Activated CD4-positive, alpha-beta memory T cell treated with anti-CD3 and anti-CD28 coated beads, Interleukin-2, amount 10 ng/mL, durations not matched to agents 7 days and 5 days (primary cell): ENCODE results near the gene SLC25A19. TPM values are rescaled to one million over a fixed set of nuclear protein-coding genes. Genes with fewer than 3 reads are reported as not detected.

Experiments used
- CTCF ChIA-PET: fragments of 350-600 bp; sonication (Branson Sonifier 250); formaldehyde crosslinking; loops from one replicate; lab custom pipeline; 2021; ENCODE audit warnings: antibody characterized with exemption, inconsistent platforms; lab: Charles Lee
- POLR2A ChIA-PET: fragments of 350-600 bp; sonication (Branson Sonifier 250); formaldehyde crosslinking; loops from one replicate; lab custom pipeline; 2021; ENCODE audit warnings: antibody characterized with exemption; lab: Charles Lee
- DNase-seq: peaks from one replicate; pipeline ENCODE4 v3.0.0-alpha.2; 2020
- H3K27ac Mint-ChIP-seq: one replicate; pipeline ENCODE4 v1.8.0; 2021; ENCODE audit warnings: mild to moderate bottlenecking, mixed read lengths
- H3K27me3 Mint-ChIP-seq: one replicate; pipeline ENCODE4 v1.8.0; 2021; ENCODE audit warnings: mixed read lengths
- H3K36me3 Mint-ChIP-seq: one replicate; pipeline ENCODE4 v1.8.0; 2021; ENCODE audit warnings: low read depth, mixed read lengths
- H3K4me1 Mint-ChIP-seq: one replicate; pipeline ENCODE4 v1.8.0; 2021; ENCODE audit warnings: mixed read lengths
- H3K4me3 Mint-ChIP-seq: one replicate; pipeline ENCODE4 v1.8.0; 2021; ENCODE audit warnings: mild to moderate bottlenecking, mixed read lengths
- H3K9me3 Mint-ChIP-seq: one replicate; pipeline ENCODE4 v1.8.0; 2021; ENCODE audit warnings: mixed read lengths
- total RNA-seq, 2 experiments: library from RNA; stranded (reverse); gene quantifications; one replicate each; pipeline ENCODE4 v1.2.3, GENCODE V29; 2021

Gene SLC25A19
- total RNA-seq, 2 experiments from 2014 or later: 24.3 to 27.9 TPM

GRCh38 chr17:75272848-75273184 is 16.4 kb downstream of the SLC25A19 start:
- ChIA-PET POLR2A (interaction anchor here (1.2 to 6.5 kb wide), 10 partner anchors 10 to 133 kb away, joined by 3 to 183 read pairs (median 12); partner anchors contain the start of genes GGA3, GRB2, JPT1 and MRPS7), CTCF (interaction anchor here (0.9 to 4.9 kb wide), 3 partner anchors 17 to 133 kb away, joined by 3 to 105 read pairs (median 4); partner anchors contain the start of genes GRB2 and SLC25A19)
- Mint-ChIP-seq H3K36me3 (peaks cover 28% of the 10 kb centered on the region), H3K4me1 (peaks cover 46% of the 10 kb centered on the region), H3K9me3 (no peaks in the 10 kb centered on the region), H3K4me3 (peak overlapping the region; percentile 85), H3K27ac (peak overlapping the region; percentile 89), H3K27me3 (no peaks in the 10 kb centered on the region)
- no peak for DNase-seq

GRCh38 chr17:75271955-75272847 is 17.0 kb downstream of the SLC25A19 start:
- Mint-ChIP-seq H3K4me1 (peaks cover 47% of the 10 kb centered on the region), H3K9me3 (no peaks in the 10 kb centered on the region), H3K4me3 (peak overlapping the region; percentile 85), H3K27ac (peak overlapping the region; percentile 89), H3K27me3 (no peaks in the 10 kb centered on the region), H3K36me3 (peaks cover 29% of the 10 kb centered on the region)
- peak; percentile 27 for DNase-seq
- ChIA-PET CTCF (interaction anchor here (0.8 to 4.9 kb wide), 12 partner anchors 7 to 134 kb away, joined by 3 to 121 read pairs (median 7); partner anchors contain the start of genes GGA3, GRB2, MRPS7 and SLC25A19), POLR2A (interaction anchor here (0.8 to 6.5 kb wide), 20 partner anchors 9 to 523 kb away, joined by 3 to 183 read pairs (median 6); partner anchors contain the start of genes GGA3, GRB2, JPT1 and MRPL58)

GRCh38 chr17:75271233-75271954 is 17.8 kb downstream of the SLC25A19 start:
- CTCF ChIA-PET: interaction anchor here (0.6 to 4.9 kb wide), 56 partner anchors 8 to 512 kb away, joined by 3 to 121 read pairs (median 4); partner anchors contain the start of genes CDR2L, GGA3, GRB2 and MRPS7
- peak; percentile 92 for DNase-seq
- H3K27ac Mint-ChIP-seq: peak overlapping the region; percentile 89

DNA sequence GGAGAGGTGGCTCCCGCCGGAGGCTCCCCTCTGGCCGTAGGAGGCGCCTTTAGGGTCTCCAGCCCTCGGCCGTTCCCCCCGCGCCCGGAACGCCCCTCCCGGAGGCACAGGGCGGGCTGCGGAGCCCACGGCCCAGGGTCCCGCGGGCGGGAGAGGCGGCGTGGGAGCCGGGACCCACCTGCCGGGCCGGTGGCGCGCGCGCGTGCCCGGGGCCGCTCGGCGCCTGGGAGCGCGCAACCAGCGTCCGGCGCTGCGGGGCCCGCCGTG is 18.3 kb downstream of the SLC25A19 start, which contains the start of gene MIF4GD:
TSS of gene MIF4GD (minus strand) at position 266 of the 267 bp plus-strand sequence. CDS start 1,036 bp downstream, outside the sequence.
- CTCF ChIA-PET: interaction anchor here (0.6 to 4.9 kb wide), 57 partner anchors 9 to 512 kb away, joined by 3 to 121 read pairs (median 4); partner anchors contain the start of genes CDR2L, GGA3, GRB2 and MRPS7
- peak within 1 kb of the TSS; percentile 85 for H3K4me3 Mint-ChIP-seq
- H3K27ac Mint-ChIP-seq: peak within 1 kb of the TSS; percentile 89
- peaks cover 47% of the 10 kb centered on the region for H3K4me1 Mint-ChIP-seq
- no peak for DNase-seq
- POLR2A ChIA-PET: interaction anchor here (0.6 to 6.5 kb wide), 35 partner anchors 10 to 521 kb away, joined by 3 to 183 read pairs (median 6); partner anchors contain the start of genes FDXR, GGA3, GRB2 and MRPL58
- H3K36me3 Mint-ChIP-seq: peaks cover 40% of the 10 kb centered on the region
- H3K9me3 Mint-ChIP-seq: no peaks in the 10 kb centered on the region
- no peaks in the 10 kb centered on the region for H3K27me3 Mint-ChIP-seq

More at GRCh38 chr17:75271233-75271954, 17.8 kb downstream of the SLC25A19 start:
- Mint-ChIP-seq H3K4me1 (peaks cover 47% of the 10 kb centered on the region), H3K4me3 (peak overlapping the region; percentile 85), H3K27me3 (no peaks in the 10 kb centered on the region), H3K36me3 (peaks cover 35% of the 10 kb centered on the region), H3K9me3 (no peaks in the 10 kb centered on the region)
- POLR2A ChIA-PET: interaction anchor here (0.6 to 6.5 kb wide), 41 partner anchors 10 to 522 kb away, joined by 3 to 183 read pairs (median 5); partner anchors contain the start of genes FDXR, GGA3, GRB2 and JPT1

GRCh38 chr17:75270218-75270965 is 18.8 kb downstream of the SLC25A19 start:
- Mint-ChIP-seq H3K9me3 (no peaks in the 10 kb centered on the region), H3K4me3 (peak overlapping the region; percentile 81), H3K27ac (peak overlapping the region; percentile 85), H3K36me3 (peaks cover 44% of the 10 kb centered on the region), H3K4me1 (peaks cover 45% of the 10 kb centered on the region), H3K27me3 (no peaks in the 10 kb centered on the region)
- ChIA-PET POLR2A (interaction anchor here (0.6 to 6.5 kb wide), 39 partner anchors 9 to 521 kb away, joined by 3 to 183 read pairs (median 5); partner anchors contain the start of genes FDXR, GGA3, GRB2 and MRPL58), CTCF (interaction anchor here (0.5 to 4.9 kb wide), 56 partner anchors 9 to 513 kb away, joined by 3 to 121 read pairs (median 4); partner anchors contain the start of genes CDR2L, GGA3, GRB2 and MRPS7)
- DNase-seq: peak; percentile 59

GRCh38 chr17:75269844-75270217 is 19.4 kb downstream of the SLC25A19 start:
- Mint-ChIP-seq H3K27ac (peak overlapping the region; percentile 85), H3K4me3 (peak overlapping the region; percentile 81), H3K27me3 (no peaks in the 10 kb centered on the region), H3K9me3 (no peaks in the 10 kb centered on the region), H3K4me1 (peaks cover 42% of the 10 kb centered on the region), H3K36me3 (peaks cover 42% of the 10 kb centered on the region)
- no peak for DNase-seq
- POLR2A ChIA-PET: interaction anchor here (0.9 to 6.5 kb wide), 19 partner anchors 9 to 396 kb away, joined by 3 to 183 read pairs (median 6); partner anchors contain the start of genes FDXR, GGA3, GRB2 and MRPL58
- CTCF ChIA-PET: interaction anchor here (0.5 to 4.9 kb wide), 12 partner anchors 9 to 613 kb away, joined by 3 to 121 read pairs (median 17); partner anchors contain the start of genes GGA3, GRB2, MRPS7 and SLC25A19

DNA sequence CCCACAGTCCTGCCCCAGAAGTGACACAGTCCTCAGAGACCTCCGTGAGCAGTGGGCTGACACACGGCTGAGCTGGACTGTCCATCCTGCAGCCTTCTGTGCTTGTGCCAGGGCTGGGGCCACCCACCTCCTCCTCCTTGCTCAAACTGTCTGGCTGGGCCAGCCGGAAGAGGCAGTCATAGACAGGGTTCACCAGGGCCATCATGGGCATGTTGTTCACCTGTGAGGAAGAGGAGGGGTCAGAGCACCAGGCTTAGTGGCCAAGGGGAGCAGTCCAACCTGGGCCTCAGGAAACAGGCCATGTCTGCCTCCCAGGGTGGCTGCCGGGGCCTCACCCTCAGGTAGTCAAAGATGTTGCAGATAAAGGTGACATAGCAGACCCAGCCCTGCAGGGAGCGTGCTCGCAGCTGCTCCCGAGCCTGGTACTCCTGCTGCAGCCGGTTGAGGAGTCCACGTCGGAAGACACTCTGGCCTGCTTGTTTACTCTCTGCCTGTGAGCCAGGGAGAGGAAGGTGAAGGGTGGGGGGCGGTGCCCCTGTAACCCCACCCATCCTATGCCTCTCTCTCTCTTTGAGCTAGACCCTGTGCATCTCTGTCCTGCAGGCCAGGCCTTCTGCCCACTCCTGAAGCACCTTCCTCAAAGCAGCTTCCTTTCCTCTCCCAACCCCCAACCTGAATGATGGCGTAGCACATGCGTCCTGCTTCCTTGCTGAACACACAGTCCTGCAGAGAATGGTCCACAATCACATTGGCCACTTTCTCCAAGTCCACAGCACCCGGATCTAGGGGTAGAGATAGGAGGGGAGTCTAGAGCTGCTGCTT is 21.6 kb downstream of the SLC25A19 start:
- peaks cover 36% of the 10 kb centered on the region for H3K4me1 Mint-ChIP-seq
- H3K27ac Mint-ChIP-seq: peak overlapping the region; percentile 3
- no peaks in the 10 kb centered on the region for H3K27me3 Mint-ChIP-seq
- no peak overlapping the region for H3K4me3 Mint-ChIP-seq
- CTCF ChIA-PET: no interaction called here
- no peak for DNase-seq
- H3K36me3 Mint-ChIP-seq: peaks cover 31% of the 10 kb centered on the region
- H3K9me3 Mint-ChIP-seq: no peaks in the 10 kb centered on the region
- POLR2A ChIA-PET: interaction anchor here (1.1 kb wide), 1 partner anchor 22 kb away, joined by 3 read pairs; the partner anchor contains the start of gene SLC25A19

DNA sequence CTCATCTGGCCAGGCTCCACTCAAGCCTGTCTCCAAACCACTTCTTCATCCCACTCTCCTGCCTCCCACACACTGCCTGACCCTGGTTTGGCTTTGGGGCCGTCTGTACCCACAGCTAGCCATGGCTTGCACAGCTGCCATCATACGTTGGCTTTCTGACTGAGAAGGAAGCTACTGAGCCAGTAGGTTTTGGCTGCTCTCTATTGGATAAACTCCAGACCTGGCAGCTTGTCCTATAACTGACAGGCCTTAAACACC is 22.2 kb downstream of the SLC25A19 start:
- POLR2A ChIA-PET: no interaction called here
- no peaks in the 10 kb centered on the region for H3K9me3 Mint-ChIP-seq
- no peak overlapping the region for H3K27ac Mint-ChIP-seq
- no peak for DNase-seq
- CTCF ChIA-PET: no interaction called here
- H3K27me3 Mint-ChIP-seq: no peaks in the 10 kb centered on the region
- no peak overlapping the region for H3K4me3 Mint-ChIP-seq
- H3K4me1 Mint-ChIP-seq: peaks cover 37% of the 10 kb centered on the region
- H3K36me3 Mint-ChIP-seq: peaks cover 31% of the 10 kb centered on the region

- Mint-ChIP-seq H3K4me1 (peaks cover 38% of the 10 kb centered on the region), H3K36me3 (peaks cover 30% of the 10 kb centered on the region), H3K27me3 (no peaks in the 10 kb centered on the region), H3K27ac (no peak overlapping the region), H3K9me3 (no peaks in the 10 kb centered on the region), H3K4me3 (no peak overlapping the region)
- ChIA-PET POLR2A (no interaction called here), CTCF (no interaction called here)
- DNase-seq: no peak
Measured at GRCh38 chr17:75266316-75267152, 22.7 kb downstream of the SLC25A19 start.

DNA sequence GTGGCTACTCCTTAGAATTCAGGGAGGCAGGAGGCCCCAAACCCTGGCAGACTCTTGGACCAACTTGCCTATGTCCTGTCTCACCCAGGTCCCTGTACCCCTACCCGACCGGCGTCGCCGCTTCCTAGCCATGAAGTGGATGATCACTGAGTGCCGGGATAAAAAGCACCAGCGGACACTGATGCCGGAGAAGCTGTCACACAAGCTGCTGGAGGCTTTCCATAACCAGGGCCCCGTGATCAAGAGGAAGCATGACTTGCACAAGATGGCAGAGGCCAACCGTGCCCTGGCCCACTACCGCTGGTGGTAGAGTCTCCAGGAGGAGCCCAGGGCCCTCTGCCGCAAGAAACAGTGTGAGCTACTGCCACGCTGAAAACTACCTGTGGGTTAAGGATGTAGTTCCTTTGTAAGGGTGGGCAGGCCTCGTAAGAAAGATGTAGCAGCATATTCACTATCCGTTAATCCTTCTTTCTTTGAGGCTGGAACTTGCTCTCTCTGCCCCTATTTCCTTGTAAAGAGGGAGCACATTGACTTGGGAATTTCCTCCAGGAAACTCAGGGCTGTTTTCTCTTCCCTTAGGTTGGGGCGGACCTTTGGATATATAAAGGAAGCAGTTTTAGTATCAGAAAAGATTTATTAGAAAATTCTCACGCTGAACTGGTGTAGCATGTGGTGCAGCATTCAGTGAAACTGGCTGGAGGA is 23.5 kb downstream of the SLC25A19 start:
- Mint-ChIP-seq H3K4me3 (no peak overlapping the region), H3K36me3 (peaks cover 36% of the 10 kb centered on the region), H3K9me3 (no peaks in the 10 kb centered on the region), H3K27me3 (no peaks in the 10 kb centered on the region), H3K27ac (no peak overlapping the region), H3K4me1 (peaks cover 43% of the 10 kb centered on the region)
- no peak for DNase-seq
- POLR2A ChIA-PET: no interaction called here
- CTCF ChIA-PET: no interaction called here
